HFFc6 (cell line): Measurements from ENCODE around the gene RGS7BP. TPM values are rescaled to one million over a fixed set of nuclear protein-coding genes. Genes with fewer than 3 reads are reported as not detected.
A peak's percentile ranks its signal among the peaks of the same experiment; 100 is the strongest.

Experiments used
- DNase-seq: peaks from one replicate; pipeline ENCODE4 v3.0.0-alpha.2; 2018
- H3K27ac Mint-ChIP-seq: 2 replicates; pipeline ENCODE4 v1.8.0; 2020; ENCODE audit warnings: mild to moderate bottlenecking, mixed read lengths
- H3K27me3 Mint-ChIP-seq: 2 replicates; pipeline ENCODE4 v1.8.0; 2021; ENCODE audit warnings: mild to moderate bottlenecking, moderate library complexity, mixed read lengths; ENCODE audit not compliant: insufficient read depth
- H3K36me3 Mint-ChIP-seq: 2 replicates; pipeline ENCODE4 v1.8.0; 2021; ENCODE audit warnings: low read depth, mixed read lengths
- H3K4me1 Mint-ChIP-seq: 2 replicates; pipeline ENCODE4 v1.8.0; 2020; ENCODE audit warnings: low read depth, mixed read lengths
- H3K4me3 Mint-ChIP-seq: 2 replicates; pipeline ENCODE4 v1.8.0; 2020; ENCODE audit warnings: mild to moderate bottlenecking, moderate library complexity, mixed read lengths
- H3K9me3 Mint-ChIP-seq: 2 replicates; pipeline ENCODE4 v1.8.0; 2020; ENCODE audit warnings: mild to moderate bottlenecking, mixed read lengths
- CTCF ChIP-seq: fragments of 200-600 bp; sonication (generic); IDR thresholded peaks from 2 replicates; pipeline ENCODE4 v1.5.0; 2021; ENCODE audit warnings: antibody characterized with exemption, mild to moderate bottlenecking
- total RNA-seq, 6 experiments: library from RNA; stranded (reverse); fragmentation: NEBNext Ultra II Directional; extraction: Animal tissue kit (Norgen Biotek cat#: 25700); gene quantifications; 2 replicates in 1 of 6; 3 replicates in 5 of 6; pipeline ENCODE4 v1.2.3, GENCODE V29; 2021

Gene RGS7BP
- total RNA-seq, 6 experiments from 2014 or later, result not detected

GRCh38 chr5:64594025-64594424 is 88.2 kb downstream of the RGS7BP start:
- no peaks in the 10 kb centered on the region for H3K36me3 Mint-ChIP-seq
- H3K27ac Mint-ChIP-seq, result no peak overlapping the region
- TF ChIP-seq CTCF, result no peak
- no peak for DNase-seq
- no peak overlapping the region for H3K4me3 Mint-ChIP-seq
- H3K9me3 Mint-ChIP-seq, result no peaks in the 10 kb centered on the region
- H3K27me3 Mint-ChIP-seq, result peaks cover 5% of the 10 kb centered on the region; the same call in 1 of the 2 replicates
- H3K4me1 Mint-ChIP-seq, result no peaks in the 10 kb centered on the region

- Mint-ChIP-seq H3K4me1 (no peaks in the 10 kb centered on the region), H3K27me3 (peaks cover 5% of the 10 kb centered on the region; the same call in 1 of the 2 replicates)
Observed at GRCh38 chr5:64594601-64595000, 88.8 kb downstream of the RGS7BP start.

GRCh38 chr5:64595031-64595855 is 89.4 kb downstream of the RGS7BP start:
- H3K27me3 Mint-ChIP-seq, result peaks cover 5% of the 10 kb centered on the region; the same call in 1 of the 2 replicates
- no peak for DNase-seq
- no peaks in the 10 kb centered on the region for H3K4me1 Mint-ChIP-seq
- no peaks in the 10 kb centered on the region for H3K36me3 Mint-ChIP-seq
- peak; percentile 30 for TF ChIP-seq CTCF
- H3K27ac Mint-ChIP-seq, result no peak overlapping the region
- no peak overlapping the region for H3K4me3 Mint-ChIP-seq
- no peaks in the 10 kb centered on the region for H3K9me3 Mint-ChIP-seq

More at GRCh38 chr5:64594601-64595000, 88.8 kb downstream of the RGS7BP start:
- DNase-seq, result no peak
- no peak for TF ChIP-seq CTCF
- H3K4me3 Mint-ChIP-seq, result no peak overlapping the region
- no peaks in the 10 kb centered on the region for H3K9me3 Mint-ChIP-seq
- no peaks in the 10 kb centered on the region for H3K36me3 Mint-ChIP-seq
- H3K27ac Mint-ChIP-seq, result no peak overlapping the region

- H3K9me3 Mint-ChIP-seq, result no peaks in the 10 kb centered on the region
- H3K4me1 Mint-ChIP-seq, result no peaks in the 10 kb centered on the region
- DNase-seq, result no peak
- H3K4me3 Mint-ChIP-seq, result no peak overlapping the region
- no peak overlapping the region for H3K27ac Mint-ChIP-seq
- TF ChIP-seq CTCF, result no peak
- no peaks in the 10 kb centered on the region for H3K36me3 Mint-ChIP-seq
- H3K27me3 Mint-ChIP-seq, result peaks cover 8% of the 10 kb centered on the region; the same call in 1 of the 2 replicates
Observed at GRCh38 chr5:64599226-64599625, 93.4 kb downstream of the RGS7BP start.

- Mint-ChIP-seq H3K27ac (no peak overlapping the region), H3K27me3 (peaks cover 11% of the 10 kb centered on the region), H3K9me3 (no peaks in the 10 kb centered on the region), H3K4me1 (no peaks in the 10 kb centered on the region), H3K36me3 (no peaks in the 10 kb centered on the region), H3K4me3 (no peak overlapping the region)
- no peak for TF ChIP-seq CTCF
- DNase-seq, result no peak
Observed at GRCh38 chr5:64603676-64604075, 97.9 kb downstream of the RGS7BP start.
